ENCODE data around the gene WDFY4.

Gene WDFY4

GRCh38 chr10:48774416-48775205 lies 89.9 kb downstream of the WDFY4 start:
- DNase-seq = no peak

DNA sequence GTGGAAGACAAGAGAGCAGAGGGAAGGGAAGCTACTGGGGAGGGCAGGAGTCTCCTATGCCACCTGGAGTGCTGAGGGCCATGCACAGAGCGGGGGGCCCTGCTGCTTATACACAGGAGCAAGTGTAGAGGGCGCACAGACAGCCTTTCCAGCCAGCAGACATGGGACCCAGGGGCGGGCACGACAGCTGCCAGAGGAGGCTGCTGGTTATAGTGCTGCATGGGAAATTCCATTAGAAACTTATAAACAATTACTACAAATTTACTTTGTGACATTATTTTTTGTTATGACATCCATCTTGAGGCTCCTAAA lies 90.5 kb downstream of the WDFY4 start:
- no peak for DNase-seq

DNA sequence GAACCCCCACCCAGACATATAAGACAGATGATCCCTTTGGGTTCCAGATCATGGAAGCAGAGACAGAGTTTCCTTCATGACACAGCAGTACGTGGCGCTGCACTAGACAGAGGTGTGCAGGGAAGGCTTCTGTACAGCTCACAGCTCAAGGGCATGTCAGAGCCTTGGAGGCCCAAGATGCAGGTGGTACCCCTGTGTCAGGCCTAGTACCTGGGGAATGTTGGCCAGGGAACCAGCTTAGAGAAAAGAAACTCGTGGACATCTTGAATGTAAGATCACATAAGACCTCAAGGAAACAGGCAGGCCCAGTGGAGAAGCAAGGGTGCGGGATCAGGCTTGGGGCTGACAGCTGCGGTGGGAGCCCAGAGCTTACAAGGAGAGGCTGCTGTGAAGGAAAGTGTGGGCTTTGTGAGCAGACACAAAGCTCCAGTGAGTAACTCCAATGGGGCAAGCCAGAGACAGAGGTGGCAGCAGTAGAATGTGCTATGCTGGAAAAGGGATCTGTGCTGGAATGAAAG lies 91.4 kb downstream of the WDFY4 start:
- DNase-seq = no peak

GRCh38 chr10:48776528-48776927 lies 91.9 kb downstream of the WDFY4 start:
- no peak for DNase-seq

DNA sequence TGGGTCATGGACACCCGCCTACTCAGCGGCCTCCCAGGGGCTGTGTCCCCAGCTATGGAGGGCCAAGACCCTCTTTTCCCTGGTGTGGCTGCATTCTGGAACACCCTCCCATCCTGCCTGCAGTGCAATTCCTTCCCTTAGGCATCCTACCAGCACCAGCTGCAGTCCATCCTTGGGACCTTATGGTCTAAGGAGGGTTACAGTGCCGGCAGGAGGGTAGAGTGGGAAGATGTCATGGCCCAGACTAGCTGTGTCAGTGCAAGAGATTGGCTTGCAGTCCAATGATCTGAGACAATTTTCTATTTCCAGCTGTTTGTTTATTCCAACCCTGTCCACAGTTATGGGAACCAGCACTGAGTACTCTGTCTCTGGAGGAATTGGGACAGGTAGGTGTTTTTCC lies 92.4 kb downstream of the WDFY4 start:
- DNase-seq = no peak

- no peak for DNase-seq
Measured at GRCh38 chr10:48778193-48778857, 93.7 kb downstream of the WDFY4 start.

DNA sequence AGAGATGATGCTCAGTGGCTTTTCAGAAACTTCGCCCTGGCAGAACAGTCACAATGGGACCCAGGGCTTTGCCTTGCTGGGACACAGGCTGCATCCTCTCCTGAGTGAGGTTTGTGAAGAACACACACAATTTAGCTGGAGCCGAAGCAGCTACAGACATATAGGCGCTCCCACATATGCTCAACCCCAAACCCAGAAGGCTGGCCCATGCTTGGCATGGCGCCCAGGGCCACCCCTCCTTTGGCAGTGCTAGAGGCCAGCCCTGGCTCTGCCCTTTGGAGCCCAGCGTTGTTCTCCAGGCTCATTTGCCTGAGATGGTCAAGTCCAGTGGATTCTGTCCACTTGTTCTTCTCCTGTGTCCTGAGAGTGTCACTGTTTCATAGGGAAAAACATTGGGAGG lies 94.4 kb downstream of the WDFY4 start:
- no peak for DNase-seq

GRCh38 chr10:48779546-48780152 lies 95.0 kb downstream of the WDFY4 start:
- DNase-seq = no peak

DNA sequence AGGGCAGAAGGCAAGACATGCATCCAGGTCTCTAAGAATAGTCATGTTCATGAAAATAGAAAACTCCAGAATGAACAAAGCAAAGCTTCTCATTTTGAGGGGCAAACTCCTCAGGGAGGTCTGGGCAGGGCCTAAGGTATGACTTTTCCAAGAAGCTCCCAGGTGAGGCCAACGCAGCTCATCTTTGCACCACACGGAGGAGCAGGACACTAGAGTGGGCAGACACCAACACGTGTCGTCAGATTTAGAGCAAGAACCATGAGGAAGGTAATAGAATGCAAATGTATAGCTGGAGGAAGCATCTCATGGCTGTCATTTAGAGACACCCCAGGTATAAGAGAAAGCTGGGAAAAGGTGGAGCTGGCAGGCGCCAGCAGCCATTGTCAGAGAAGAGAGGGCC lies 95.7 kb downstream of the WDFY4 start:
- no peak for DNase-seq

- no peak for DNase-seq
Measured at GRCh38 chr10:48782386-48782785, 97.7 kb downstream of the WDFY4 start.

GRCh38 chr10:48784031-48784430 lies 99.4 kb downstream of the WDFY4 start:
- no peak for DNase-seq

DNA sequence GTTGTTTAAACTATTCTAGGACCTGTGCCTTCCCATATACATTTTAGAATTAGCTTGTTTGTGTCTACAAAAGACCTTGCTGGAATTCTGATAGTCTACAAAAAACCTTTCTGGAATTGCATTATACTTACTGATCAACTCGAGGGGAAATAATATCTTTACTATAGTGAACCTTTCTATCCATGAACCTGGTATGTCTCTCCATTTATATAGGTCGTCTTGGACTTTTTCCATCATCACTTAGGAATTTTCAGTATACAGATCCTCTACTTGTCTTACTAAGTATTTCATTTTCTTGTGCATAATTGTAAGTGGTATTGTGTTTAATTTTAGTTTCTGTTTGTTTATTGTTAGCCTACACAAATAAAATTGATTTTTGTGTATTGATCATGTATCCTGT lies 101.1 kb downstream of the WDFY4 start:
- no peak for DNase-seq

DNA sequence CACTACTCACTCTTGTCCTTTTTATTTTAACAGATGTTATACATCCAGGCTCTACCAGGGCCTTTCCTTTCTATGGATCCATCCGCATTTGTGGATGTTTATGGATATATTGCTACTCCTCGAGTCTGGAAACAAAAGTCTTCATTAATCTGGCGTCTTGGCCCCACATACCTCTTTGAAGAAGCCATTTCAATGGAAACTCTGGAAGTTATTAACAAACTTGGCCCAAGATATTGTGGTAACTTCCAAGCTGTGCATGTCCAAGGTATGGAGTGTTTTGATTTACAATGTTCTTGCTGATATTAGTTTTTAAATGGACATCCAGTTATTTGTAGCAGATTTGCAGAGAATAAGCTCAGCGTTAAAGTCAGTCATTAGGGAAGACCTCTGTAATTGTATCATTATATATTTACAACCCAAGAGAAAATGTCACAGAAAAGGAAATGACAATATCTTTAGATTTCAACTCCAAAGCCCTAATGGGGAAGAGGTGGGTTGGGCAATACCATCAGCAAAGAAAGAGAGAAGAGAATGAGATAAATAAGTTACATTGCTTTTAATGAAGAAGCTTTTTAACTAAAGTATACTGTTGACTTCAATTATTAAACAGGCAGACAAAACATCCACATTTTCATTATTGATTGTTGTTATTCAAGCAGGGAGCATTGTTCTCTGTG lies 102.1 kb downstream of the WDFY4 start:
- no peak for DNase-seq

- DNase-seq = no peak
Measured at GRCh38 chr10:48788554-48788953, 103.9 kb downstream of the WDFY4 start.

DNA sequence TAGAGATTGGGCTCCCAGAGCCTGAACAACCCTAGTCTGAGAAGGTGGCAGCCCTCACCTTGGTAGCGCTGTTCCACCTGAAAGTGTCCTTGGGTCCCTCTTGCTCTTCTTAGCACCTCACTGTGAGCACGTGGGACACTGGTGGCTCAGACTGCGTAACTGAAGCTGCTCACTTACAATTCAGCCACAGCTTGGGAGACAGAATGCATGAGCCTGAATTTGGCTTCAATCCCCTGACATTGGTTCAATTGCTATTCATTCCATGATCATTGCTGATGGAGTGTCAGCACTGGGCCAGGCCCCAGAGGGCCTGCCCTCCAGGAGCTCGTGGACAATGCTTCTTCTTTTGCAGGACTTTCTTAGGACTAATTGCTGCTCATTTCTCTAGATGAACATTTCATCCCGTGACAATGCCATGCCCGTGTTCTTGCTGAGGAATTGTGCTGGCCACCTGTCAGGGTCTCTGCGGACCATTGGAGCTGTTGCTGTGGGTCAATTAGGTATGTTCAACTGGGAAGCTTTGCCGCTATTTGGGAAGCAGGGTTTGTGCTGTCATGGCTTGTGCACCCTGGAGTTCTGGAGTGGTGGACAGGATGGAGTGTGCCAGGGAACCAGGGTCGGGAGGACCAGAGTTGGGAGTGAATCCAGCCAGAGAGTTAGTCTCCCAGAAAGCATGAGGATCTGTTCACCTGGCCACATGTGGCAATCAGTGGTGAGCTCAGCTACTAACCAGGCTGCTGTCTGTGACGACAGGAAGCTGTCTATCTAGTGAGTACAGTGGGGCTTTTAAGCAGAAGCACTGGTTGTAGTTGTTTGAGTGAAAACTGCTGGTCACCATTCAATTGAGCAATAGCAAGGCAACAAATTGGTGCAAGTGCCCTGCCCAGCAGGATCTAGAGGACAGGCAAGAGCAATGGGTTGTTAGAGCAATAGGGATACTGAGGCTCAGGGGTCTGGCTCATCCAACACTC lies 105.1 kb downstream of the WDFY4 start:
- no peak for DNase-seq

- DNase-seq = no peak
Measured at GRCh38 chr10:48790457-48791044, 105.9 kb downstream of the WDFY4 start.

- DNase-seq = peak in 1 of 14 donors; percentile 15
Measured at GRCh38 chr10:48791267-48791928, 106.7 kb downstream of the WDFY4 start.

DNA sequence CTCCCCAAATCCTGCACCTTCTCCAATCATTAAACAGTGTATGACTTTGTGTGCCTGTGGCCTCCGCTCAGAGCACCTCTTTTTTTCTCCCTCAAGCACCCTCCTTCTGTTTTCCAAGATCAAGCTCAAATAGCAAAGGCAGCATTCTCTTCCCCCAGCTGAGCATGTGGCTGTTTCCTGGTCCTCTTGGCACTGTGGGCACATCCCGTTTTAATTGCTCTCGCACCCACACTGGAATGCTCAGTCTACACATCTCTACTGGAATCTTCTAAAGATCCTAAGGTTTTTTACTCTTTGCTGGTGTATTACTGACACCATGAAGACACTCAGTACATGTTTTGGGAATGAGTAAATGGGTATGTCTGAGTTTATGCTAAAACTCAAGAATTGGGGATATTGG lies 107.4 kb downstream of the WDFY4 start:
- DNase-seq = no peak

- DNase-seq = no peak
Measured at GRCh38 chr10:48792687-48793096, 108.0 kb downstream of the WDFY4 start.

GRCh38 chr10:48794074-48794473 lies 109.4 kb downstream of the WDFY4 start:
- DNase-seq = no peak

- no peak for DNase-seq
Measured at GRCh38 chr10:48796713-48797245, 112.1 kb downstream of the WDFY4 start.
